Tibial artery (tissue), 4 donors: ENCODE data around the gene GPC6.

Source experiments
- DNase-seq, 2 donors: peaks; one replicate each; pipeline ENCODE4 v3.0.0-alpha.2; 2019
- H3K27ac ChIP-seq, 2 donors: fragments of 200-600 bp; sonication (generic) in 1 of 2; 1 replicate in 1 of 2; 2 replicates in 1 of 2; pipeline ENCODE4 v1.5.1; 2018 to 2019; ENCODE audit warnings: mild to moderate bottlenecking in 1 of 2
- H3K27me3 ChIP-seq, 2 donors: fragments of 200-600 bp; sonication (generic) in 1 of 2; one replicate each; pipeline versions ENCODE4 v1.5.1 to v1.6.0; 2016 to 2019
- H3K36me3 ChIP-seq, 3 donors: fragments of 200-600 bp; sonication (generic) in 2 of 3; one replicate each; pipeline ENCODE4 v1.5.1; 2016 to 2019; ENCODE audit warnings: mild to moderate bottlenecking in 2 of 3
- H3K4me1 ChIP-seq, 4 donors: fragments of 200-600 bp; sonication (generic) in 2 of 4; 1 replicate in 3 of 4; 2 replicates in 1 of 4; pipeline ENCODE4 v1.5.1; 2016 to 2019
- H3K4me3 ChIP-seq, 2 donors: fragments of 200-600 bp; sonication (generic) in 1 of 2; 1 replicate in 1 of 2; 2 replicates in 1 of 2; pipeline ENCODE4 v1.5.1; 2018 to 2019; ENCODE audit warnings: mild to moderate bottlenecking in 2 of 2
- H3K9me3 ChIP-seq, 3 donors: fragments of 200-600 bp; sonication (generic) in 1 of 3; one replicate each; pipeline ENCODE4 v1.5.1; 2016 to 2019
- intact Hi-C: fragments of 100-400 bp; cut with DNase I; formaldehyde crosslinking; loops from one replicate; pipeline ENCODE4 v1.15.0; 2023; ENCODE audit warnings: low total_unique reads
- TF ChIP-seq, protein P1 (sequence below), 2 experiments: fragments of 200-600 bp in 1 of 2; fragments of 450-650 bp in 1 of 2; IDR thresholded peaks; one replicate each; pipeline ENCODE4 v1.5.1; 2017 to 2019; ENCODE audit warnings: antibody characterized with exemption in 2 of 2, mild to moderate bottlenecking in 1 of 2, moderate library complexity in 1 of 2

GPC6 gene

DNA sequence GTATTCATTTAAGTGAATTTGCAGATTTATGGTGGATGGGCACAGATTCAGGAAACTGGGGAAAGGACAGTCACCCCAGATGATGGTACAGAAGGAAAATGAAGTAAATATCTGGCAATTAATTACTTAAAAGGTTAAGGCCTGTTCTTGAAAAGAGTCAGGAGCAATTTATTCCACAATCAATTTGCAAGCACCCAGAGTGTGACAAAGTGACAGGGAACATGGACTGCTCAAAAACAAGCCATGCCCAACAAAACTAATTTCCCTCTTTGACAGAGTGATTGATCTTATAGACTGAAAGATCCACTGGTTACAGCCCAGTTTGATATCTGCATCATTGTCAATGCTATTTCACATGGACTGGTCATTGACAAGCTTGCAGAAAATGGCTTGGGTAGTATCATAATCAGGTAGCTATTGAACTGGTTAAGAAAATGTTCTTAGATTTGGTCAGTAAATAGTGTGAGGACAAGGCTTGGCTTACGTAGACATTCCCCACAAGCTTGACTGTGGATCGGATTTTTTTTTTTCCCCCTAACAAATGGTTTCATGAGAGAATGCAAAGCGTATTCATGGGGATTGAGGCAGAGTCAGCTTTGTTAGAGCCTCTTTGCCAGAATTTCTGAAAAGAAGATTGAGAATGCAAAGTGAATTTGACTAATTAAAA lies 584.6 kb downstream of the GPC6 start:
- intact Hi-C loops = no loop called here
- Histone ChIP-seq H3K36me3 (no peaks in the 10 kb centered on the region), H3K27ac (no peak overlapping the region), H3K9me3 (no peaks in the 10 kb centered on the region), H3K4me1 (no peaks in the 10 kb centered on the region), H3K27me3 (no peaks in the 10 kb centered on the region), H3K4me3 (no peak overlapping the region)
- DNase-seq = no peak
- TF ChIP-seq, protein P1, sequence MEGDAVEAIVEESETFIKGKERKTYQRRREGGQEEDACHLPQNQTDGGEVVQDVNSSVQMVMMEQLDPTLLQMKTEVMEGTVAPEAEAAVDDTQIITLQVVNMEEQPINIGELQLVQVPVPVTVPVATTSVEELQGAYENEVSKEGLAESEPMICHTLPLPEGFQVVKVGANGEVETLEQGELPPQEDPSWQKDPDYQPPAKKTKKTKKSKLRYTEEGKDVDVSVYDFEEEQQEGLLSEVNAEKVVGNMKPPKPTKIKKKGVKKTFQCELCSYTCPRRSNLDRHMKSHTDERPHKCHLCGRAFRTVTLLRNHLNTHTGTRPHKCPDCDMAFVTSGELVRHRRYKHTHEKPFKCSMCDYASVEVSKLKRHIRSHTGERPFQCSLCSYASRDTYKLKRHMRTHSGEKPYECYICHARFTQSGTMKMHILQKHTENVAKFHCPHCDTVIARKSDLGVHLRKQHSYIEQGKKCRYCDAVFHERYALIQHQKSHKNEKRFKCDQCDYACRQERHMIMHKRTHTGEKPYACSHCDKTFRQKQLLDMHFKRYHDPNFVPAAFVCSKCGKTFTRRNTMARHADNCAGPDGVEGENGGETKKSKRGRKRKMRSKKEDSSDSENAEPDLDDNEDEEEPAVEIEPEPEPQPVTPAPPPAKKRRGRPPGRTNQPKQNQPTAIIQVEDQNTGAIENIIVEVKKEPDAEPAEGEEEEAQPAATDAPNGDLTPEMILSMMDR (IDR thresholded peaks at IDR 0.05) = no peak

DNA sequence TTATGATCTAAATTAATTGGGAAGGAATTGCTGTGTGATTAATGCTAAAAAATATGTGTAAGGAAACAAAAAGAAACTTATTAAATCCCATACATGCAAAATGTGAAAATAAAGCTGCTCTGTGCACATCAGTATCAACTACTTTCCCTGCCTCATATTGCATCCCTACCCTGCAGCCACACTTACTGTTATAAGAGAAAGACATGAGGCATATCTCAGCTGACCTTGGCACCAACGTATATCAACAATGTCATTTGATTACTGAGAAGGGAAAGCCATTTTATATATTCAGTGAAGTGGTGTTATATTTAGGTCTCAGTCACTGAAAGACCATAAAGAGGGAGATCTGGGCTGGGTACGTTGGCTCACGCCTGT lies 585.1 kb downstream of the GPC6 start:
- Histone ChIP-seq H3K36me3 (no peaks in the 10 kb centered on the region), H3K4me3 (no peak overlapping the region), H3K27me3 (no peaks in the 10 kb centered on the region), H3K4me1 (no peaks in the 10 kb centered on the region), H3K9me3 (no peaks in the 10 kb centered on the region), H3K27ac (no peak overlapping the region)
- TF ChIP-seq, protein P1 (IDR thresholded peaks at IDR 0.05) = no peak
- no peak for DNase-seq
- intact Hi-C loops = no loop called here

DNA sequence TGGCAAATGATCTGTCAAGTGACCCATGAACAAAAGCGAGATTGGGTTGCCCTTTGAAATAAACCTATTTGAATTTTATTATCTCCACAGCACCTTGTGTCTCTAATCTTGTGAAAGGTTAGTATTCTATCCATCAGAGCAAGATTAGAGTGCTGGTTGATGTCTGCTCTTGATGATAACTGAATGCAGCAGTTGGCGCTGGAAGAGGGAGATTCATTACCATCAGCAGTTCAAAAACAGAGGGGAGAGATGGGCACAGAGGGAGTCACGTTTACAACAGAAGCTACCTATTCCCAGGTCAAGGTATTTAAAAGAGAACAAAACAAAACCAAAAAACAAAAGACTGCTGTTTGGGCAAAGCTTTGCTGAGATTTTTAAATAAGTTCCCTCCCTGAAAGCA lies 588.1 kb downstream of the GPC6 start:
- intact Hi-C loops = no loop called here
- Histone ChIP-seq H3K4me1 (no peaks in the 10 kb centered on the region), H3K4me3 (no peak overlapping the region), H3K27ac (no peak overlapping the region), H3K36me3 (no peaks in the 10 kb centered on the region), H3K27me3 (no peaks in the 10 kb centered on the region), H3K9me3 (no peaks in the 10 kb centered on the region)
- no peak for DNase-seq
- TF ChIP-seq, protein P1 (IDR thresholded peaks at IDR 0.05) = no peak

DNA sequence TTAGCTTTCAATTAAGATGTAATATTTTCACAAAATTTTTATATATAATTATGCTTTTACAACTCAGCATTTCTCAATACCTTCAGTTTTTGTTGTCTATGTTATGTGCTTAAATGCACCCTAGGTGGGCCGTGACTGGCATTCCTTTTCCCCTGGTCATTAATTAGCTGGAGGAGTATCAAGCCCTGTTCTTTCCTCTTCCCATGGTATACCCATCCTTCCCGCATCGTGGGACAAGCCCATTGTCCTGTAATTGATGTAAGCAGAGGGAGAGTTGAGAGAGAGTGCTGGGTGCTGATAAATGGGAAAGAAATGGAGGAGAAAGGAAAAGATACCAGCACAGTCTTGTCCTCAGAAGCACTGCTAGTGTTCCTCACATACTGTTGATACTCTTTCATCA lies 591.7 kb downstream of the GPC6 start:
- Histone ChIP-seq H3K36me3 (no peaks in the 10 kb centered on the region), H3K27me3 (no peaks in the 10 kb centered on the region), H3K9me3 (no peaks in the 10 kb centered on the region), H3K27ac (no peak overlapping the region), H3K4me3 (no peak overlapping the region), H3K4me1 (peaks cover 0 to 5% (median 0%) of the 10 kb centered on the region in 4 donors)
- TF ChIP-seq, protein P1 (IDR thresholded peaks at IDR 0.05) = no peak
- no peak for DNase-seq
- intact Hi-C loops = no loop called here

DNA sequence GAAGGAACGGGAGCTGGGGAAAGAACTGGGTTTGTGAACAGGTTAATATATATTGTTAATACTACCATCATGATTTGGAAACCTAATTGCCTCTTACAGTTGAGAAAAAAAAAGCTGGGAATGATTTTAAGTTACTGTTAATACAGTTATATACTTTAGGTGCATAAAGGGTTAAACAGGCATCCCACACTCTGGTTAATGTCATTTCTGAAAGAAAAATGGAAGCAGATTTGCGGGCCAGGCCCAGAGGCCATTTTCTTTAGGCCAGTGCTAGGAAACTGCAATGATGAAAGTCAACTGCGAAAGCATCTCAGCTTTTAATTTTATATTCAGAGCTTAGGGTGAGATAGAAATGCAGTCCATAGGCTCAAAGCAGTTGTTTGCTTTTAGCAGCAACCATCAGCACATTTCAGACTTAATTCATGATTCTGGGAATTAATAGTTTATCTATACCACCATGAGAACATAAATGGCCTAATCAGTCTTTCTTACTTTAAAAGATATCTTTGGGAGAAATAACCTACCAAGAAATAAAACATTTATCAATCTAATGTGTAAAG lies 592.8 kb downstream of the GPC6 start:
- no peak overlapping the region for H3K27ac ChIP-seq
- no peaks in the 10 kb centered on the region for H3K9me3 ChIP-seq
- no peak for DNase-seq
- peaks cover 0 to 5% (median 0%) of the 10 kb centered on the region in 4 donors for H3K4me1 ChIP-seq
- H3K4me3 ChIP-seq = no peak overlapping the region
- H3K27me3 ChIP-seq = no peaks in the 10 kb centered on the region
- TF ChIP-seq, protein P1 (IDR thresholded peaks at IDR 0.05) = no peak
- H3K36me3 ChIP-seq = no peaks in the 10 kb centered on the region
- intact Hi-C loops = no loop called here
